H1 (cell line): ENCODE results near the gene OBSCN. TPM values are rescaled to one million over a fixed set of nuclear protein-coding genes. Genes with fewer than 3 reads are reported as not detected.

Experiments used
- CTCF ChIA-PET: fragments of 300-600 bp; sonication (Branson Sonifier 250); formaldehyde crosslinking; loops from one replicate; lab custom pipeline; 2021; ENCODE audit not compliant: partially characterized antibody; lab: Charles Lee
- POLR2A ChIA-PET: fragments of 300-600 bp; sonication (Branson Sonifier 250); formaldehyde crosslinking; loops from one replicate; lab custom pipeline; 2021; ENCODE audit warnings: inconsistent platforms; ENCODE audit not compliant: partially characterized antibody; lab: Charles Lee
- DNase-seq, 2 experiments: peaks; one replicate each; pipeline versions ENCODE4 v3.0.0 to v3.0.0-alpha.2; 2010 to 2022; ENCODE audit warnings: low spot score in 2 of 2, low read depth in 1 of 2, mixed read lengths in 1 of 2
- FAIRE-seq: peaks from 2 replicates; lab custom pipeline; 2011; peaks lifted over from hg19 to GRCh38; lab: Jason Lieb, UNC
- H2AFZ ChIP-seq: 2 replicates; pipeline ENCODE4 v1.8.1; 2012; ENCODE audit warnings: low read length, inconsistent platforms
- H2AK5ac ChIP-seq: 2 replicates; pipeline ENCODE4 v1.6.1; 2013; ENCODE audit warnings: low read depth, low read length
- H2BK120ac ChIP-seq: replicated peaks from 2 replicates; pipeline ENCODE3; 2013; ENCODE audit warnings: low read depth, low read length, inconsistent platforms
- H2BK12ac ChIP-seq: 2 replicates; pipeline ENCODE4 v1.6.1; 2013; ENCODE audit warnings: low read depth, low read length
- H2BK15ac ChIP-seq: 2 replicates; pipeline ENCODE4 v1.6.1; 2013; ENCODE audit warnings: low read length
- H2BK20ac ChIP-seq: 2 replicates; pipeline ENCODE4 v1.6.1; 2013; ENCODE audit warnings: low read length
- H2BK5ac ChIP-seq: 2 replicates; pipeline ENCODE4 v1.6.1; 2013; ENCODE audit warnings: low read depth, low read length
- H3K14ac ChIP-seq: 2 replicates; pipeline ENCODE4 v1.6.1; 2013; ENCODE audit warnings: inconsistent platforms; ENCODE audit not compliant: insufficient read length
- H3K18ac ChIP-seq: 2 replicates; pipeline ENCODE4 v1.6.1; 2013; ENCODE audit warnings: low read length; ENCODE audit errors: extremely low read depth
- H3K23ac ChIP-seq: 2 replicates; pipeline ENCODE4 v1.6.1; 2013; ENCODE audit warnings: inconsistent platforms; ENCODE audit not compliant: insufficient read length
- H3K23me2 ChIP-seq: 2 replicates; pipeline ENCODE4 v1.6.1; 2013; ENCODE audit warnings: low read depth, low read length
- H3K27ac ChIP-seq: 2 replicates; pipeline ENCODE4 v1.6.1; 2011; ENCODE audit warnings: low read depth, low read length, inconsistent platforms
- H3K27me3 ChIP-seq, 4 experiments: replicated peaks in 1 of 4; 1 replicate in 1 of 4; 2 replicates in 3 of 4; pipeline versions ENCODE4 v1.6.1 to v1.8.1; 2011 to 2013; ENCODE audit warnings: low read length in 3 of 4, mild to moderate bottlenecking in 3 of 4, inconsistent platforms in 2 of 4, mixed read lengths in 2 of 4, moderate library complexity in 1 of 4; ENCODE audit not compliant: control insufficient read depth in 3 of 4, insufficient read depth in 3 of 4; ENCODE audit errors: extremely low read depth in 1 of 4
- H3K36me3 ChIP-seq, 4 experiments: 2 replicates each; pipeline versions ENCODE4 v1.6.1 to v1.8.1; 2011 to 2013; ENCODE audit warnings: mild to moderate bottlenecking in 4 of 4, low read length in 3 of 4, moderate library complexity in 2 of 4, control low read depth in 1 of 4, inconsistent platforms in 1 of 4; ENCODE audit not compliant: insufficient read depth in 4 of 4, control insufficient read depth in 2 of 4
- H3K4ac ChIP-seq: replicated peaks from 2 replicates; pipeline ENCODE3; 2013; ENCODE audit warnings: low read length, low read depth, mixed read lengths, inconsistent platforms; ENCODE audit not compliant: insufficient read length
- H3K4me1 ChIP-seq, 4 experiments: replicated peaks in 1 of 4; 1 replicate in 1 of 4; 2 replicates in 3 of 4; pipeline versions ENCODE4 v1.6.1 to v1.8.1; 2011 to 2013; ENCODE audit warnings: low read length in 3 of 4, inconsistent platforms in 2 of 4, mixed read lengths in 1 of 4; ENCODE audit not compliant: insufficient read depth in 4 of 4, control insufficient read depth in 3 of 4
- H3K4me2 ChIP-seq, 2 experiments: 2 replicates each; pipeline versions ENCODE4 v1.6.1 to v1.8.1; 2011 to 2013; ENCODE audit warnings: low read depth in 2 of 2, low read length in 2 of 2, control low read depth in 1 of 2, inconsistent platforms in 1 of 2, mild to moderate bottlenecking in 1 of 2; ENCODE audit not compliant: insufficient read depth in 1 of 2
- H3K4me3 ChIP-seq, 4 experiments: fragments of 200-600, 300-600 bp in 1 of 4; sonication (generic), shearing (Covaris generic), sonication (Bioruptor Twin) in 1 of 4; 2 replicates each; pipeline versions ENCODE4 v1.5.1 to v1.8.1; 2011 to 2016; ENCODE audit warnings: low read length in 4 of 4, low read depth in 3 of 4, control low read depth in 2 of 4, inconsistent platforms in 2 of 4, mild to moderate bottlenecking in 2 of 4, mixed read lengths in 1 of 4, moderate library complexity in 1 of 4; ENCODE audit not compliant: insufficient read depth in 2 of 4; ENCODE audit errors: extremely low read depth in 1 of 4
- H3K56ac ChIP-seq: replicated peaks from 2 replicates; pipeline ENCODE3; 2013; ENCODE audit warnings: low read depth, mild to moderate bottlenecking, mixed read lengths, low read length, inconsistent platforms; ENCODE audit not compliant: insufficient read length
- H3K79me1 ChIP-seq: 2 replicates; pipeline ENCODE4 v1.6.1; 2013; ENCODE audit warnings: low read depth, low read length, control low read depth
- H3K79me2 ChIP-seq, 2 experiments: 2 replicates each; pipeline versions ENCODE4 v1.6.1 to v1.8.1; 2012 to 2013; ENCODE audit warnings: low read length in 2 of 2, mild to moderate bottlenecking in 2 of 2, inconsistent platforms in 1 of 2; ENCODE audit not compliant: insufficient read depth in 2 of 2, control insufficient read depth in 1 of 2
- H3K9ac ChIP-seq, 4 experiments: replicated peaks in 1 of 4; 1 replicate in 1 of 4; 2 replicates in 3 of 4; pipeline versions ENCODE4 v1.6.1 to v1.8.1; 2011 to 2013; ENCODE audit warnings: low read depth in 3 of 4, low read length in 3 of 4, control low read depth in 2 of 4, mild to moderate bottlenecking in 2 of 4, moderate library complexity in 2 of 4, inconsistent platforms in 1 of 4; ENCODE audit errors: extremely low read depth in 1 of 4
- H3K9me3 ChIP-seq, 2 experiments: 2 replicates each; pipeline versions ENCODE4 v1.6.1 to v1.8.1; 2012 to 2013; ENCODE audit warnings: mild to moderate bottlenecking in 2 of 2, moderate library complexity in 2 of 2, control low read depth in 1 of 2, inconsistent platforms in 1 of 2, low read depth in 1 of 2, low read length in 1 of 2, mixed read lengths in 1 of 2; ENCODE audit not compliant: insufficient read depth in 2 of 2
- H4K20me1 ChIP-seq, 2 experiments: replicated peaks in 1 of 2; 2 replicates each; pipeline versions ENCODE3 to v1.8.1; 2011 to 2013; ENCODE audit warnings: inconsistent platforms in 2 of 2, low read length in 2 of 2, mild to moderate bottlenecking in 1 of 2; ENCODE audit not compliant: insufficient read depth in 2 of 2, control insufficient read depth in 1 of 2
- H4K5ac ChIP-seq: 2 replicates; pipeline ENCODE4 v1.6.1; 2013; ENCODE audit warnings: low read length, low read depth, mixed read lengths, inconsistent platforms; ENCODE audit not compliant: insufficient read length
- H4K8ac ChIP-seq: 2 replicates; pipeline ENCODE4 v1.8.0; 2013; ENCODE audit warnings: mild to moderate bottlenecking, moderate library complexity, low read length, inconsistent platforms; ENCODE audit not compliant: insufficient read depth; ENCODE audit errors: extremely low read depth
- H4K91ac ChIP-seq: replicated peaks from 2 replicates; pipeline ENCODE3; 2013; ENCODE audit warnings: low read length, mixed read lengths, inconsistent platforms; ENCODE audit not compliant: insufficient read length
- ASH2L ChIP-seq: fragments of 200-600, 300-600 bp; sonication (generic); IDR thresholded peaks from one replicate; pipeline ENCODE4 v1.7.1; 2017; ENCODE audit warnings: low read length
- CBX5 ChIP-seq: fragments of 300-800, 300-1000 bp; sonication (generic); IDR thresholded peaks from 2 replicates; pipeline ENCODE4 v1.7.1; 2016; ENCODE audit warnings: antibody characterized with exemption, low read length, low read depth
- CTBP2 ChIP-seq: IDR thresholded peaks from 2 replicates; pipeline ENCODE4 v1.7.0; 2011; ENCODE audit warnings: borderline replicate concordance, mild to moderate bottlenecking, moderate library complexity, mixed read lengths, low read length; ENCODE audit not compliant: insufficient read depth, insufficient read length
- EZH2 ChIP-seq: fragments of 200-600 bp; sonication (generic); IDR thresholded peaks from 2 replicates; pipeline ENCODE4 v1.7.1; 2012; ENCODE audit warnings: low read depth, mild to moderate bottlenecking, moderate library complexity, low read length, inconsistent platforms; ENCODE audit not compliant: severe bottlenecking
- FOSL1 ChIP-seq: IDR thresholded peaks from 2 replicates; pipeline ENCODE4 v1.6.1; 2011; ENCODE audit warnings: mild to moderate bottlenecking, low read depth, low read length, moderate library complexity; ENCODE audit not compliant: insufficient read depth
- KDM4A ChIP-seq: IDR thresholded peaks from one replicate; pipeline ENCODE4 v1.7.1; 2012; ENCODE audit warnings: low read depth, mild to moderate bottlenecking, moderate library complexity, low read length, inconsistent platforms; ENCODE audit not compliant: severe bottlenecking
- POLR2A ChIP-seq, 2 experiments: IDR thresholded peaks; 1 replicate in 1 of 2; 2 replicates in 1 of 2; pipeline ENCODE4 v1.6.1; 2011; ENCODE audit warnings: low read depth in 2 of 2, low read length in 2 of 2, mild to moderate bottlenecking in 2 of 2; ENCODE audit errors: control extremely low read depth in 1 of 2
- POLR2AphosphoS5 ChIP-seq: IDR thresholded peaks from 2 replicates; pipeline ENCODE4 v1.6.1; 2011; ENCODE audit warnings: low read depth, low read length
- POU5F1 ChIP-seq: IDR thresholded peaks from 2 replicates; pipeline ENCODE4 v1.6.1; 2011; ENCODE audit warnings: low read depth, mild to moderate bottlenecking, low read length, moderate library complexity
- RNF2 ChIP-seq: fragments of 200-900, 300-1000 bp; sonication (generic); IDR thresholded peaks from 2 replicates; pipeline ENCODE4 v1.7.1; 2016; ENCODE audit warnings: borderline replicate concordance, low read depth, mild to moderate bottlenecking, antibody characterized with exemption, low read length; ENCODE audit not compliant: poor library complexity, severe bottlenecking; ENCODE audit errors: missing control alignments
- SP1 ChIP-seq: IDR thresholded peaks from 2 replicates; pipeline ENCODE4 v1.6.1; 2011; ENCODE audit warnings: low read depth, low read length
- SP2 ChIP-seq: IDR thresholded peaks from 2 replicates; pipeline ENCODE4 v1.6.1; 2012; ENCODE audit warnings: mild to moderate bottlenecking, low read length, inconsistent platforms
- SUZ12 ChIP-seq: fragments of 200-600 bp; sonication (generic); IDR thresholded peaks from 2 replicates; pipeline ENCODE4 v1.6.1; 2012; ENCODE audit warnings: mild to moderate bottlenecking, inconsistent platforms, low read length, moderate library complexity, mixed read lengths
- YY1 ChIP-seq: IDR thresholded peaks from 2 replicates; pipeline ENCODE4 v1.6.1; 2011; ENCODE audit warnings: low read depth, mild to moderate bottlenecking, low read length
- WGBS, 2 experiments: shearing (Covaris generic) in 1 of 2; methylation state at CpG; one replicate each; pipeline versions ENCODE4 v1.1.6 to v1.1.7; 2013 to 2015; ENCODE audit warnings: low lambda C conversion rate in 2 of 2, mixed read lengths in 2 of 2, inconsistent platforms in 1 of 2, low coverage in 1 of 2, missing lambda C conversion rate in 1 of 2; ENCODE audit not compliant: insufficient replicate concordance in 2 of 2, insufficient coverage in 1 of 2, insufficient read length in 1 of 2; ENCODE audit errors: extremely low coverage in 1 of 2, missing lambda C conversion rate in 1 of 2; 5-methylcytosine and 5-hydroxymethylcytosine counted together
- polyA plus RNA-seq, 7 experiments: library from polyadenylated mRNA; depleted of rRNA in 3 of 7; stranded (reverse) in 5 of 7; unstranded in 2 of 7; fragments of >200 nt in 5 of 7; fragments of 200-250 nt in 2 of 7; gene quantifications; 1 replicate in 5 of 7; 2 replicates in 1 of 7; 4 replicates in 1 of 7; pipeline versions ENCODE4 v1.2.1 to v1.2.3, GENCODE V29; 2011 to 2013; ENCODE audit warnings: missing spikeins in 2 of 7, mixed read lengths in 2 of 7
- total RNA-seq: library from RNA; stranded (reverse); fragmentation: NEBNext Ultra II Directional; extraction: Animal tissue kit (Norgen Biotek cat#: 25700); gene quantifications from 2 replicates; pipeline ENCODE4 v1.2.1, GENCODE V29; 2021

OBSCN gene
- total and polyA plus RNA-seq, 2 of the 8 experiments (the other 6 are each of a cell fraction or from before 2014, with no cell fraction given), result 7.5 to 28.4 TPM

DNA sequence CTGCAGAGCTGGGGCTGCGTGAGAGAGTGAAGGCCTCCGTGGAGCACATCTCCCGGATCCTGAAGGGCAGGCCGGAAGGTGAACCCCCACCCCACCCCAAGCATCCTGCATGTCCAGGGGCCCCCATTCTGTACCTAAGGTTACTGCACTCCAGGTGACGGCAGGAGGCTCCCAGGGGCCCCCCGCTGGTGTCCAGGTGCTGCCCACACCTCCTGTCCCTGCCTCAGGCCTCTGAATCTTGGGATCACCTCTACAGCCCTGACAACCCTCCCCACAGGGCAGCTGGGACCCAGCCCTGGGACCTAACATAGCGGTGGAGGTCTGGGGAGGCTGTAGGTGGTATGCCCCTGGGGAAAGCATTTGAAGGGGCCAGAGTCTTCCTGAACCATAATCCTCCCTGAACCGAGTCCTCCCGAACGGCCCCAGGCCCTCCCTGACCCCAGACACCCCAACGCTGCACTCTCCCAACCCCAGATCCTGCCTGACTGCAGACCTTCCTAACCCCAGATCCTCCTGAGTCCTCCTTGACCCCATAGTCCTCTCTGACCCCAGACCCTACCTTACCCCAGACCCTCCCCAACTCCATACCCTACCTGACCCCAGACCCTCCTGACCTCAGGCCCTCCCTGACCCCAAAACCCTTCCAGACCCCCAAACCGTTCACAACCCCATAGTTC is 165.3 kb downstream of the OBSCN start:
- no peak overlapping the region for H3K4ac ChIP-seq
- H3K27me3 ChIP-seq, result peaks cover 0 to 5% (median 2%) of the 10 kb centered on the region in 4 experiments; a peak in 3 of 7 replicates
- H3K4me2 ChIP-seq, result no peak overlapping the region
- H3K4me1 ChIP-seq, result peaks cover 0 to 7% (median 3%) of the 10 kb centered on the region in 4 experiments; a peak in 3 of 7 replicates
- no peak overlapping the region; the same call in 1 of the 2 replicates for H4K8ac ChIP-seq
- H2AK5ac ChIP-seq, result no peak overlapping the region
- no peak overlapping the region for H4K91ac ChIP-seq
- no peak overlapping the region for H3K23ac ChIP-seq
- H2BK20ac ChIP-seq, result no peak overlapping the region
- no peak overlapping the region for H2BK15ac ChIP-seq
- no peak overlapping the region for H3K14ac ChIP-seq
- H3K9ac ChIP-seq, result no peak overlapping the region
- H3K9me3 ChIP-seq, result no peaks in the 10 kb centered on the region
- H4K5ac ChIP-seq, result no peak overlapping the region
- no peak for FAIRE-seq
- H3K79me1 ChIP-seq, result no peaks in the 10 kb centered on the region
- no peak for DNase-seq
- H3K36me3 ChIP-seq, result no peaks in the 10 kb centered on the region
- H3K79me2 ChIP-seq, result no peaks in the 10 kb centered on the region
- H3K56ac ChIP-seq, result no peak overlapping the region
- H2AFZ ChIP-seq, result no peak overlapping the region
- WGBS, 2 experiments, result 85% methylated on average over 12 of the region's 12 CpGs; no CpG with 5 or more reads in 1 of the 2 experiments
- CTCF ChIA-PET, result no interaction called here
- H2BK120ac ChIP-seq, result no peak overlapping the region
- no peak overlapping the region for H2BK5ac ChIP-seq
- H2BK12ac ChIP-seq, result no peak overlapping the region
- H3K27ac ChIP-seq, result no peak overlapping the region
- POLR2A ChIA-PET, result no interaction called here
- no peak overlapping the region for H3K18ac ChIP-seq
- peaks cover 1 to 6% of the 10 kb centered on the region in 2 experiments for H4K20me1 ChIP-seq
- peaks cover 3% of the 10 kb centered on the region; the same call in 1 of the 2 replicates for H3K23me2 ChIP-seq
- H3K4me3 ChIP-seq, result no peak overlapping the region
- no peak for TF ChIP-seq CBX5
- no peak for TF ChIP-seq SUZ12
- TF ChIP-seq KDM4A, result no peak
- TF ChIP-seq SP2, result no peak
- TF ChIP-seq SP1, result no peak
- no peak for TF ChIP-seq ASH2L
- TF ChIP-seq YY1, result no peak
- no peak for TF ChIP-seq POU5F1
- no peak for TF ChIP-seq FOSL1
- TF ChIP-seq RNF2, result no peak
- TF ChIP-seq EZH2, result no peak
- no peak for TF ChIP-seq CTBP2
- TF ChIP-seq POLR2A (IDR thresholded peaks at IDR 0.05; ENCODE audit: control extremely low read depth in 1 of 2, low read depth in 2 of 2, low read length in 2 of 2), result no peak
- TF ChIP-seq POLR2AphosphoS5, result no peak
